Heart right ventricle (tissue), 16 donors: Measurements from ENCODE around the gene EOGT. TPM values are rescaled to one million over a fixed set of nuclear protein-coding genes. Genes with fewer than 3 reads are reported as not detected.

Source experiments
- ATAC-seq, 8 donors: fragments of 200-7000 bp; cut with Tn5 transposase; one replicate each; pipeline ENCODE4 v1.9.1; 2020; ENCODE audit warnings: mild to moderate bottlenecking in 8 of 8, moderate library complexity in 8 of 8, moderate number of reproducible peaks in 1 of 8
- DNase-seq, 2 donors: peaks; one replicate each; pipeline ENCODE4 v3.0.0-alpha.2; 2020
- H3K27ac ChIP-seq, 10 donors: fragments of 200-600 bp; sonication (generic) in 2 of 10; one replicate each; pipeline versions ENCODE4 v1.5.0 to v1.8.0; 2020 to 2022; ENCODE audit warnings: mild to moderate bottlenecking in 3 of 10
- H3K27me3 ChIP-seq, 7 donors: fragments of 200-600 bp; one replicate each; pipeline ENCODE4 v1.8.0; 2021 to 2022; ENCODE audit warnings: mild to moderate bottlenecking in 2 of 7
- H3K36me3 ChIP-seq, 9 donors: fragments of 200-600 bp; sonication (generic) in 1 of 9; one replicate each; pipeline versions ENCODE4 v1.5.0 to v1.8.0; 2020 to 2022; ENCODE audit warnings: mild to moderate bottlenecking in 2 of 9
- H3K4me1 ChIP-seq, 9 donors: fragments of 200-600 bp; sonication (generic) in 1 of 9; one replicate each; pipeline versions ENCODE4 v1.5.0 to v1.8.0; 2020 to 2022; ENCODE audit warnings: mild to moderate bottlenecking in 4 of 9
- H3K4me3 ChIP-seq, 10 donors: fragments of 200-600 bp; sonication (generic) in 2 of 10; one replicate each; pipeline versions ENCODE4 v1.5.0 to v1.8.0; 2020 to 2022; ENCODE audit warnings: mild to moderate bottlenecking in 7 of 10, moderate library complexity in 2 of 10
- H3K9me3 ChIP-seq, 11 donors: fragments of 200-600 bp in 10 of 11; sonication (generic) in 2 of 11; one replicate each; pipeline versions ENCODE4 v1.5.0 to v1.8.0; 2013 to 2022; ENCODE audit warnings: mild to moderate bottlenecking in 2 of 11, control low read depth in 1 of 11, moderate library complexity in 1 of 11
- CTCF ChIP-seq, 9 donors: fragments of 200-600 bp; sonication (generic) in 2 of 9; IDR thresholded peaks; one replicate each; pipeline versions ENCODE4 v1.5.0 to v1.8.0; 2021 to 2022; ENCODE audit warnings: antibody characterized with exemption in 9 of 9, mild to moderate bottlenecking in 5 of 9, moderate library complexity in 1 of 9
- WGBS, 2 donors: extraction: QIAGEN DNeasy Blood & Tissue Kit; methylation state at CpG; one replicate each; pipeline ENCODE4 v1.1.7; 2013; ENCODE audit warnings: inconsistent platforms in 1 of 2; 5-methylcytosine and 5-hydroxymethylcytosine counted together
- intact Hi-C, 10 donors: fragments of 100-400 bp; cut with DNase I; formaldehyde crosslinking; loops; one replicate each; pipeline versions ENCODE4 v1.11.1 to v1.14.2; 2022
- polyA plus RNA-seq, 2 donors: library from polyadenylated mRNA; stranded (reverse); fragments of 200-250 nt; gene quantifications; one replicate each; pipeline ENCODE4 v1.2.3, GENCODE V29; 2013
- total RNA-seq, 10 donors: library from RNA; stranded (reverse); fragmentation: NEBNext Ultra II Directional in 3 of 10; extraction: Animal tissue kit (Norgen Biotek cat#: 25700) in 3 of 10; gene quantifications; one replicate each; pipeline versions ENCODE4 v1.2.1 to v1.2.4, GENCODE V29; 2021 to 2023
- donor health status: Arrhythmogenic right ventricular cardiomyopathy.
- donor health status: ischemic (EF 13 %, LVEDD 7.1; RV severe dilation, severe dysfunction).
- donor health status: healthy with polysubstance abuse.
- donor health status: DM: no; HTN: yes; CAD: no.
- donor health status: DM: no; HTN: no; CAD: no.
- donor health status: ischemic (EF 25% LVEDD 6.9; RV normal size, moderate dysfunction).
- donor health status: ischemic (EF 25% LVEDD 5.7; RV mildly dilated, moderate dysfunction).
- donor health status: healthy.
- donor health status: DM: yes; HTN: yes; CAD: no.
- donor health status: Ischemic cardiomyopathy.
- donor health status: ischemic (EF 35%, LVEDD 5.7; RV mildly dilated, moderate dysfunction).
- donor health status: nonischemic (EF 11% LVEDD 7.7; RV severe dilation, severe dysfunction).
- donor health status: DM: yes; HTN: yes; CAD: no.
- donor health status: PGD.
- donor health status: ischemic (EF 29% LVEDD 5.4; RV normal size, mild dysfunction).
- donor health status: nonischemic (EF 23%, LVEDD 6.1; RV moderate dilation, normal function).

EOGT gene
- total and polyA plus RNA-seq, 12 donors: 8.8 to 66.5 (median 39.8) TPM

- no peak for ATAC-seq
- peaks cover 0 to 99% (median 55%) of the 10 kb centered on the region in 9 donors for H3K36me3 ChIP-seq
- no peaks in the 10 kb centered on the region for H3K27me3 ChIP-seq
- no peaks in the 10 kb centered on the region for H3K4me1 ChIP-seq
- no peak overlapping the region for H3K27ac ChIP-seq
- no peak for DNase-seq
- no peak overlapping the region for H3K4me3 ChIP-seq
- no peak for TF ChIP-seq CTCF (IDR thresholded peaks at IDR 0.05)
- WGBS, 2 donors: 53 to 82% methylated on average over 3 of the region's 3 CpGs
- intact Hi-C loops: no loop called here
- H3K9me3 ChIP-seq: no peaks in the 10 kb centered on the region
Observed at GRCh38 chr3:68985146-68985790, 28.2 kb downstream of the EOGT start.

DNA sequence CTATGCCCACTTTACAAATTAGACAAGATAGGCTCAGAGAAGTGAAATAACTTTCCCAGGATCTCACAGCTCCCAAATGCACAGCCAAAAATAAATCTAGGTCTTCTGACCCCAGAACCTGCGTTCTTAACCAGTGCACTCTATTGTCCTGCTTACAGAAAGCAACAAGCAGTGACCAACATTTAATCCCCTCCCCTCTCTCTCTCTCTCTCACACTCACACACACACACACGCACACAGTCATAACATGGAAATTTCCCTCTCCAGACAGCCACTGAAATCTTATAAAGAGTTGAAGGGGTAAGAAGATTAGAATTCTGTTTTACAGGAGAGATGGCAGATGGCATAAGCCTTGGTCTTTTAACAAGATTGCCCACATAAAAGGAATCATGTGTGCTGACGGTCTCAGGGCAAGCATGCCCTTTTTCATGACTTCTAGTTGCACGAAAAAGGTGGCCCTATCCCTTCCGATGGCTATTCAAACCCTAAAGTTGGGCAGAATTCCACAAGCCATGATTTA is 29.4 kb downstream of the EOGT start:
- peaks cover 0 to 100% (median 67%) of the 10 kb centered on the region in 9 donors for H3K36me3 ChIP-seq
- ATAC-seq: no peak
- no peak overlapping the region for H3K4me3 ChIP-seq
- intact Hi-C loops: no loop called here
- DNase-seq: no peak
- no peaks in the 10 kb centered on the region for H3K4me1 ChIP-seq
- H3K27ac ChIP-seq: no peak overlapping the region
- no peak for TF ChIP-seq CTCF (IDR thresholded peaks at IDR 0.05)
- H3K27me3 ChIP-seq: no peaks in the 10 kb centered on the region
- no peaks in the 10 kb centered on the region for H3K9me3 ChIP-seq
- 87 to 96% methylated on average over 5 of the region's 5 CpGs for WGBS, 2 donors

GRCh38 chr3:68977486-68978167 is 35.9 kb downstream of the EOGT start:
- no peak for DNase-seq
- WGBS, 2 donors: 86 to 95% methylated on average over 8 of the region's 8 CpGs
- Histone ChIP-seq H3K9me3 (no peaks in the 10 kb centered on the region), H3K36me3 (peaks cover 0 to 84% (median 60%) of the 10 kb centered on the region in 9 donors), H3K27me3 (no peaks in the 10 kb centered on the region), H3K4me3 (no peak overlapping the region), H3K4me1 (no peaks in the 10 kb centered on the region), H3K27ac (no peak overlapping the region)
- intact Hi-C loops: no loop called here
- TF ChIP-seq CTCF (IDR thresholded peaks at IDR 0.05): no peak
- no peak for ATAC-seq

- no peak overlapping the region for H3K4me3 ChIP-seq
- intact Hi-C loops: no loop called here
- H3K9me3 ChIP-seq: no peaks in the 10 kb centered on the region
- peaks cover 0 to 4% (median 0%) of the 10 kb centered on the region in 7 donors for H3K27me3 ChIP-seq
- no peak for TF ChIP-seq CTCF (IDR thresholded peaks at IDR 0.05)
- H3K4me1 ChIP-seq: no peaks in the 10 kb centered on the region
- DNase-seq (no peak), ATAC-seq (no peak)
- no peak overlapping the region for H3K27ac ChIP-seq
- 84 to 92% methylated on average over 5 of the region's 5 CpGs for WGBS, 2 donors
- peaks cover 0 to 55% (median 31%) of the 10 kb centered on the region in 9 donors for H3K36me3 ChIP-seq
Observed at GRCh38 chr3:68974711-68975110, 38.8 kb downstream of the EOGT start.
